GM18951 (cell line): ENCODE results near the gene TDP1.

Experiments
- POLR2A ChIP-seq: IDR thresholded peaks from 4 replicates; pipeline ENCODE4 v1.6.1; 2011; ENCODE audit warnings: mild to moderate bottlenecking; ENCODE audit not compliant: insufficient read length, insufficient read depth; ENCODE audit errors: extremely low read depth
- in situ Hi-C: fragments of 300-500 bp; cut with MboI; formaldehyde crosslinking; loops from one replicate; pipeline ENCODE4 v1.12.0; 2022; ENCODE audit warnings: low sequenced_read_pairs, mixed read lengths, inconsistent platforms; ENCODE audit not compliant: unreplicated experiment

TDP1 gene

DNA sequence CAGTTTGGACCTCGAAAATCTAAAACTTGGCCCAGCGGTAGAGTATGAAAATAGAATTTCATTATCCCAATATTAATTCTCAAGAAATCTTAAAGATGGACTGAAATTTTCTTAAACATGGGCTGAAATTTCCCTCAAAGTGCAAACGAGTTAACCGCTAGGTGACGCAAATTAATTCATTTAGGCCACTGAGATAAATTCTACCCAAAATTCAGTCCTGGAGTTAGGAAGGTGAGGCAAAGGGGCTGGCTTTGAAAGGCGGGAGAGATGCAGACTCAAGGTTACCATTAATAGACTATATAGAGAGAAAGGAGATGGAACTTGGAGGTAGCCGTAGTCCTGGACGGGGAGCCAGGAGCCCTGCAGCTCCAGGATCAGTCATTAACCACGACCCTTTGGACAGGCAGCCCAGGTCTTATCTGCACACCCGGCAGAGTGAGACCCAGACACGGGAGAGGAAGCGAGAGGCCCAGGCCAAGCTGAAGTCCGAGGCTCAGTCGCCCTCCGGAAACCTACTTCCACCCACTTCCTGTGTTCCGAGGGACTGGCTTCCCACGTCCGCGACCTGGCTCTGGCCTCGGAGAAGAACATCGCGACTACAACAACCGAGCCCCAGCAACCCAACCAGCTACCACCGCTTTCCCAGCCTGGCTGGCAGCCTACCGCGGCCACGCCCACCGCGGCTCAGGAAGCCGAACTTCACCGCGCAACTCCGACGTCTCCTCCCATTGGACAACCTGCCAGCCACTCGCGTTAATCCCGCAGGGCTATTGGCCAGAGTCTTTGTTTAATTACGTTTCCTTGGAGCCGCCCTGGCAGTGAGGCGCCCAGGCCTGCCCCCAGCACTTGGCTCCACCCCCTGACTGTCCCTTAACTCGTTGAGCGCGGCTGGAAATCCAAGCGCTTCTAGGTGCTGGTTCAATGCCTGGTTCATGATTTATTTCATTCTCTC lies 1.4 kb upstream of the TDP1 start, which contains the start of gene EFCAB11:
Gene EFCAB11 (minus strand): TSS at position 661 of the 952 bp plus-strand sequence. CDS start 70 bp downstream, at position 591.
- in situ Hi-C loops, result no loop called here
- TF ChIP-seq POLR2A, result peak; percentile 89

DNA sequence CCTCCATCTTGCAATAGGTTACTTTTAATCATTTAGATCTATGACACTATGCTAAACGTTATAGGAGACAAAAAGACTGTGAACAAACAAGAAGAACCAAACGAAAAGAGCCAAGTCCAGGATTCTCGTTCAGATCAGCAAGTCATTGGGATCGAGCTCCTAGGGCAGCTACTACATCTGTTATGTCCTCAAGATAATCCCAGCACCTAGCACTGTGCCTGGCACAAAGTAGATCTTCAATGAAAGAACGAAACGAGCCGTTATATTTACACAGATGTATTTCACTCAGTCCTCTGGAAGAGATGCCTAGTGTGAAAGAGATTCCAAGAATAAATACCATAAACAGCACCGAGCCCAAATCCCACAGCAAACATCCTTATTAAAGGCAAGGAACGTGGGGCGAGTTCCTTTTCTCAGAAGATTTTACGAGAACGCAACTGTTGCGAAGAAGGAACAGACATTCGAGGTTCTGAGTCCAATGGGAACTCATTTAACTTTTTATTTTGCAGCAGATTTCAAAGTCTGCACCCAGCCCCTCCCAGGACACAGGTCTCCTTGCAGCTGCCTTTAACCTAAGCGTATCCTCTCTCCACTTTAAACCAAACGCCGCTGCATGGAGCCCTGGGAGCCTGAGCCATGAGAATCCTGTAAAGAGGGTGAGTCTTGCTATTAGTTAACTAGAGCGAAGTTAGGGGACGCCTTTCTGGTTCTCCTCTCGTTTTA lies 544 bp upstream of the TDP1 start:
- in situ Hi-C loops, result no loop called here
- TF ChIP-seq POLR2A, result no peak

- no peak for TF ChIP-seq POLR2A
- in situ Hi-C loops, result no loop called here
These were observed 908 bp downstream of the TDP1 start for GRCh38 chr14:89956661-89957009.

- in situ Hi-C loops, result no loop called here
- TF ChIP-seq POLR2A, result no peak
These were observed 1.6 kb downstream of the TDP1 start for GRCh38 chr14:89957376-89957775.

DNA sequence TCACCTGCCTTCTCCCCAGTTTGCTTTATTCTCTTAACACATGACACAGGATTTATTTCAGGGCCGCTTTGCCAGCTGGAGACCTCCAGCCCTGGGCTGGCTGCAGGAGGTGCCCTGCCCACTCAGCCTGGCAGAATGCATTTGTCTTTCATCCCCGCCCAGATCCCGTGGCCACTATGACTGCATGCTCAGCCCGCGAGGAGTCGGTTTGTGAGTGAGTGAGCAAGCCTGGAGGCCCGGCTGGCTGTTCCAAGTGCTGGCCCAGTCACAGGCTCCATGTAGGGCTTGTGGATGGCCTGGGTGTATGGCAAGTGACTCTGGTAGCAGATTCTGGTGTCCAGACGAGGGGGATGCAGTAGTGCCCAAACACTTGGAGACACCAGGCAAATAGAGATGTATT lies 2.1 kb downstream of the TDP1 start:
- in situ Hi-C loops, result no loop called here
- TF ChIP-seq POLR2A, result no peak

- in situ Hi-C loops, result no loop called here
- no peak for TF ChIP-seq POLR2A
These were observed 3.2 kb downstream of the TDP1 start for GRCh38 chr14:89958966-89959365.

DNA sequence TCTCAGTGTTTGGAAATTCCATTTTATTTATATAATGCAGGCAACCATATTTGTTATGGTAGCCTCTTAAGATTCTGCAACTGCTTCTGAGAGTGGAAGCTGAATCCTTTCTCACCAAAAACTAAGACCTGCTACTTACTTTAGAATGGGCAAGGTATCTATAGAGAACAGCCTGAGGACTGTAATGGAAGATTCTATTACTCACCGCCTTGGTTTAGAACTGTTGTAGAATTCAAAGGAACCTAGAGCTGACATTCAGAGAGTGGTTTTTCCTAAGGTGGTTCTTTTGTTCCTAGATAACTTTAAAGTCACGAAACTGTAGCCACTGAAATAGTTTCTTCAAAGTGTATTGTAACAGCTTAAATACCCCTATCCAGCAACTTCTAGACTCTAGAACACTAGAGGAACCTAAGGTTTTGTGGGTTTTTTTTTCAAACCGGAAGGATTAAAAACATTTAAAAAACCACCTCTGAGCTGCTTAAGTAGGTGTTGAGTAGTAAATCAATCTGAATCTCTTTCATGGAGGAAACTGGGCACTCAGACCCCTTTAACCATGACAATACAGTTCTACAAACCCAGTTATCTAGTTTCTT lies 4.2 kb downstream of the TDP1 start:
- TF ChIP-seq POLR2A, result no peak
- in situ Hi-C loops, result no loop called here

- in situ Hi-C loops, result no loop called here
- TF ChIP-seq POLR2A, result no peak
These were observed 5.2 kb downstream of the TDP1 start for GRCh38 chr14:89960914-89961313.

- in situ Hi-C loops, result no loop called here
- TF ChIP-seq POLR2A, result no peak
These were observed 7.7 kb downstream of the TDP1 start for GRCh38 chr14:89963288-89963978.

- TF ChIP-seq POLR2A, result no peak
- in situ Hi-C loops, result no loop called here
These were observed 10.1 kb downstream of the TDP1 start for GRCh38 chr14:89965839-89966238.

- no peak for TF ChIP-seq POLR2A
- in situ Hi-C loops, result no loop called here
These were observed 17.6 kb downstream of the TDP1 start for GRCh38 chr14:89973234-89973823.

GRCh38 chr14:89977668-89978067 lies 21.9 kb downstream of the TDP1 start:
- no peak for TF ChIP-seq POLR2A
- in situ Hi-C loops, result no loop called here
